ENCODE results near the gene GCAT. TPM values are rescaled to one million over a fixed set of nuclear protein-coding genes. Genes with fewer than 3 reads are reported as not detected.
A peak's percentile ranks its signal among the peaks of the same experiment; 100 is the strongest.

Gene GCAT
- total and polyA plus RNA-seq, 10 of the 15 experiments (the other 5 are each of a cell fraction or from before 2014, with no cell fraction given), result 0.95 to 34.3 (median 15.3) TPM

- TF ChIP-seq IRF5 (IDR thresholded peaks at IDR 0.05; ENCODE audit: borderline replicate concordance) (no peak), MXI1 (IDR thresholded peaks at IDR 0.05; ENCODE audit: low read depth, low read length) (no peak), BCL3 (IDR thresholded peaks at IDR 0.05; ENCODE audit: borderline replicate concordance, insufficient read depth, low read depth, low read length, poor library complexity, severe bottlenecking) (no peak), NFXL1 (IDR thresholded peaks at IDR 0.05; ENCODE audit: borderline replicate concordance) (no peak), BRCA1 (IDR thresholded peaks at IDR 0.05; ENCODE audit: low read depth, low read length) (no peak), ZNF687 (IDR thresholded peaks at IDR 0.05) (0 out of 2 replicates have a peak, but pooled peaks have one; percentile 54), CEBPZ (IDR thresholded peaks at IDR 0.05; ENCODE audit: low read depth, low read length) (no peak), SIX5 (IDR thresholded peaks at IDR 0.05; ENCODE audit: low read depth, low read length, severe bottlenecking) (no peak), EP300 (IDR thresholded peaks at IDR 0.05; ENCODE audit: borderline replicate concordance in 1 of 2, control insufficient read depth in 1 of 2, low read depth in 2 of 2, low read length in 2 of 2) (no peak), BHLHE40 (IDR thresholded peaks at IDR 0.05; ENCODE audit: borderline replicate concordance in 1 of 2, low read depth in 2 of 2, low read length in 1 of 2) (no peak), JUND (IDR thresholded peaks at IDR 0.05; ENCODE audit: low read depth, low read length) (no peak), ZZZ3 (IDR thresholded peaks at IDR 0.05; ENCODE audit: control insufficient read depth, insufficient read length, low read depth) (no peak), KAT2A (conservative IDR thresholded peaks at IDR 0.05; ENCODE audit: control insufficient read depth, low read depth, low read length) (no peak), SIN3A (IDR thresholded peaks at IDR 0.05; ENCODE audit: low read depth, low read length) (no peak), TCF3 (IDR thresholded peaks at IDR 0.05; ENCODE audit: borderline replicate concordance, insufficient read depth, low read depth, low read length) (no peak), ZBTB33 (IDR thresholded peaks at IDR 0.05) (no peak), CEBPB (IDR thresholded peaks at IDR 0.05; ENCODE audit: borderline replicate concordance in 1 of 2, low read depth in 2 of 2, low read length in 2 of 2) (no peak)
Observed at GRCh38 chr22:37843741-37844089, 36.0 kb downstream of the GCAT start (continued).

All from GM12878 (cell line).